Endodermal cell (in vitro differentiated cells): ENCODE measurements around the gene C3. TPM values are rescaled to one million over a fixed set of nuclear protein-coding genes. Genes with fewer than 3 reads are reported as not detected.

ENCODE experiments used
- DNase-seq: peaks from one replicate; pipeline ENCODE4 v3.0.0-alpha.2; 2017
- H3K27ac ChIP-seq: 2 replicates; pipeline ENCODE4 v1.5.1; 2013; ENCODE audit warnings: mild to moderate bottlenecking, low read depth, low read length, moderate library complexity
- H3K27me3 ChIP-seq: 2 replicates; pipeline ENCODE4 v1.6.1; 2013; ENCODE audit warnings: mild to moderate bottlenecking, low read length, moderate library complexity; ENCODE audit not compliant: insufficient read depth, control insufficient read depth, poor library complexity, severe bottlenecking
- H3K36me3 ChIP-seq: 2 replicates; pipeline ENCODE4 v1.7.0; 2013; ENCODE audit warnings: mild to moderate bottlenecking, low read length, moderate library complexity; ENCODE audit not compliant: control insufficient read depth, insufficient read depth
- H3K4me1 ChIP-seq: one replicate; pipeline ENCODE4 v1.7.0; 2013; ENCODE audit warnings: low read length; ENCODE audit not compliant: control insufficient read depth, insufficient read depth
- H3K4me3 ChIP-seq: 2 replicates; pipeline ENCODE4 v1.5.1; 2013; ENCODE audit warnings: mild to moderate bottlenecking, low read length, moderate library complexity
- H3K9ac ChIP-seq: 2 replicates; pipeline ENCODE4 v1.6.1; 2013; ENCODE audit warnings: mild to moderate bottlenecking, low read length, moderate library complexity; ENCODE audit not compliant: poor library complexity, severe bottlenecking; ENCODE audit errors: extremely low read depth
- H3K9me3 ChIP-seq: 2 replicates; pipeline ENCODE4 v1.6.1; 2013; ENCODE audit warnings: mild to moderate bottlenecking, low read length, moderate library complexity; ENCODE audit not compliant: control insufficient read depth
- H3K27ac Mint-ChIP-seq: 2 replicates; pipeline ENCODE4 v1.8.0; 2020; ENCODE audit warnings: mixed read lengths
- H3K27me3 Mint-ChIP-seq: 2 replicates; pipeline ENCODE4 v1.8.0; 2021; ENCODE audit warnings: mild to moderate bottlenecking, mixed read lengths; ENCODE audit not compliant: insufficient read depth
- H3K36me3 Mint-ChIP-seq: 2 replicates; pipeline ENCODE4 v1.8.0; 2020; ENCODE audit warnings: low read depth, mixed read lengths
- H3K4me1 Mint-ChIP-seq: 2 replicates; pipeline ENCODE4 v1.8.0; 2020; ENCODE audit warnings: mixed read lengths
- H3K4me3 Mint-ChIP-seq: 2 replicates; pipeline ENCODE4 v1.8.0; 2020; ENCODE audit warnings: mild to moderate bottlenecking, moderate library complexity, mixed read lengths
- H3K9me3 Mint-ChIP-seq: 2 replicates; pipeline ENCODE4 v1.8.0; 2020; ENCODE audit warnings: mild to moderate bottlenecking, mixed read lengths
- CTCF ChIP-seq: fragments of 200-600 bp; sonication (generic); conservative IDR thresholded peaks from 2 replicates; pipeline ENCODE4 v1.5.0; 2021; ENCODE audit warnings: antibody characterized with exemption, mild to moderate bottlenecking
- WGBS, 2 experiments: methylation state at CpG; one replicate each; pipeline versions ENCODE4 v1.1.5 to v1.1.7; 2013; ENCODE audit warnings: missing lambda C conversion rate in 2 of 2, mixed read lengths in 1 of 2; ENCODE audit not compliant: insufficient coverage in 1 of 2, insufficient read length in 1 of 2; 5-methylcytosine and 5-hydroxymethylcytosine counted together
- total RNA-seq, 2 donors: library from RNA; stranded (reverse); fragmentation: NEBNext Ultra II Directional in 1 of 2; extraction: Animal tissue kit (Norgen Biotek cat#: 25700) in 1 of 2; gene quantifications; 2 replicates in 1 of 2; 3 replicates in 1 of 2; pipeline ENCODE4 v1.2.1, GENCODE V29; 2021

The C3 gene
- total RNA-seq, 2 donors from 2014 or later, result 13.7 to 23.5 TPM

GRCh38 chr19:6671960-6672359 lies 48.5 kb downstream of the C3 start:
- 67 to 70% methylated on average over 3 to 4 of the region's 4 CpGs for WGBS, 2 experiments
- Histone ChIP-seq H3K4me3 (no peak overlapping the region), H3K9me3 (peaks cover 20% of the 10 kb centered on the region), H3K4me1 (no peaks in the 10 kb centered on the region), H3K9ac (no peak overlapping the region), H3K27me3 (no peaks in the 10 kb centered on the region), H3K36me3 (no peaks in the 10 kb centered on the region), H3K27ac (no peak overlapping the region)
- TF ChIP-seq CTCF, result no peak
- H3K27me3 Mint-ChIP-seq, result peaks cover 2% of the 10 kb centered on the region
- no peak for DNase-seq
- H3K4me1 Mint-ChIP-seq, result peaks cover 8% of the 10 kb centered on the region
- H3K4me3 Mint-ChIP-seq, result no peak overlapping the region
- H3K9me3 Mint-ChIP-seq, result no peaks in the 10 kb centered on the region
- H3K36me3 Mint-ChIP-seq, result no peaks in the 10 kb centered on the region
- H3K27ac Mint-ChIP-seq, result no peak overlapping the region

GRCh38 chr19:6668691-6669090 lies 51.8 kb downstream of the C3 start:
- Mint-ChIP-seq H3K27ac (no peak overlapping the region), H3K36me3 (no peaks in the 10 kb centered on the region), H3K4me1 (no peaks in the 10 kb centered on the region), H3K4me3 (no peak overlapping the region), H3K27me3 (peaks cover 2% of the 10 kb centered on the region), H3K9me3 (peaks cover 4% of the 10 kb centered on the region)
- TF ChIP-seq CTCF, result no peak
- Histone ChIP-seq H3K36me3 (no peaks in the 10 kb centered on the region), H3K4me3 (no peak overlapping the region), H3K9ac (no peak overlapping the region), H3K4me1 (no peaks in the 10 kb centered on the region), H3K9me3 (peaks cover 29% of the 10 kb centered on the region), H3K27ac (no peak overlapping the region), H3K27me3 (no peaks in the 10 kb centered on the region)
- 79% methylated on average over 8 to 10 of the region's 11 CpGs for whole genome bisulfite sequencing, 2 experiments
- no peak for DNase-seq

- no peaks in the 10 kb centered on the region for H3K36me3 ChIP-seq
- Mint-ChIP-seq H3K4me1 (no peaks in the 10 kb centered on the region), H3K4me3 (no peak overlapping the region), H3K27me3 (peaks cover 2% of the 10 kb centered on the region), H3K27ac (no peak overlapping the region), H3K9me3 (peaks cover 4% of the 10 kb centered on the region), H3K36me3 (no peaks in the 10 kb centered on the region)
- peaks cover 40% of the 10 kb centered on the region for H3K9me3 ChIP-seq
- H3K9ac ChIP-seq, result no peak overlapping the region
- DNase-seq, result no peak
- H3K4me3 ChIP-seq, result no peak overlapping the region
- 80 to 95% methylated on average over 8 to 14 of the region's 14 CpGs for WGBS, 2 experiments
- TF ChIP-seq CTCF, result no peak
- H3K27ac ChIP-seq, result no peak overlapping the region
- no peaks in the 10 kb centered on the region for H3K4me1 ChIP-seq
- no peaks in the 10 kb centered on the region for H3K27me3 ChIP-seq
Measured at GRCh38 chr19:6667114-6667627, 53.3 kb downstream of the C3 start.
